HEK293T (cell line): Measurements from ENCODE around the gene CHD3.

Source experiments
- BHLHE40 ChIP-seq: fragments of 450-650 bp; IDR thresholded peaks from 2 replicates; pipeline ENCODE4 v1.6.1; 2016; ENCODE audit warnings: mild to moderate bottlenecking, moderate library complexity, borderline replicate concordance
- ELF4 ChIP-seq: fragments of 450-650 bp; IDR thresholded peaks from 2 replicates; pipeline ENCODE4 v1.6.1; 2017; ENCODE audit warnings: antibody characterized with exemption
- FOXA1 ChIP-seq: fragments of 450-650 bp; IDR thresholded peaks from 2 replicates; pipeline ENCODE4 v1.6.1; 2016; ENCODE audit warnings: mild to moderate bottlenecking
- FOXK2 ChIP-seq: fragments of 450-650 bp; IDR thresholded peaks from 2 replicates; pipeline ENCODE4 v1.6.1; 2016; ENCODE audit warnings: mild to moderate bottlenecking
- FOXM1 ChIP-seq: fragments of 450-650 bp; IDR thresholded peaks from 2 replicates; pipeline ENCODE4 v1.6.1; 2017; ENCODE audit warnings: mild to moderate bottlenecking, borderline replicate concordance
- HDGF ChIP-seq: fragments of 450-650 bp; IDR thresholded peaks from 2 replicates; pipeline ENCODE4 v1.6.1; 2017; ENCODE audit warnings: antibody characterized with exemption, borderline replicate concordance
- L3MBTL2 ChIP-seq: fragments of 450-650 bp; conservative IDR thresholded peaks from 2 replicates; pipeline ENCODE4 v1.6.1; 2016; ENCODE audit warnings: mild to moderate bottlenecking
- LEF1 ChIP-seq: fragments of 450-650 bp; IDR thresholded peaks from 2 replicates; pipeline ENCODE4 v1.6.1; 2017; ENCODE audit warnings: mild to moderate bottlenecking, borderline replicate concordance
- NFRKB ChIP-seq: fragments of 450-650 bp; IDR thresholded peaks from 2 replicates; pipeline ENCODE4 v1.6.1; 2016; ENCODE audit warnings: mild to moderate bottlenecking, moderate library complexity
- SP1 ChIP-seq: fragments of 450-650 bp; IDR thresholded peaks from 2 replicates; pipeline ENCODE4 v1.6.1; 2017
- SUZ12 ChIP-seq: fragments of 450-650 bp; IDR thresholded peaks from 2 replicates; pipeline ENCODE4 v1.6.1; 2016; ENCODE audit warnings: mild to moderate bottlenecking
- TARDBP ChIP-seq: fragments of 450-650 bp; IDR thresholded peaks from 2 replicates; pipeline ENCODE4 v1.6.1; 2016
- ZNF384 ChIP-seq: fragments of 450-650 bp; IDR thresholded peaks from 2 replicates; pipeline ENCODE4 v1.6.1; 2016
- TF ChIP-seq, protein P1 (sequence below): fragments of 450-650 bp; IDR thresholded peaks from 2 replicates; pipeline ENCODE4 v1.6.1; 2016

DNA sequence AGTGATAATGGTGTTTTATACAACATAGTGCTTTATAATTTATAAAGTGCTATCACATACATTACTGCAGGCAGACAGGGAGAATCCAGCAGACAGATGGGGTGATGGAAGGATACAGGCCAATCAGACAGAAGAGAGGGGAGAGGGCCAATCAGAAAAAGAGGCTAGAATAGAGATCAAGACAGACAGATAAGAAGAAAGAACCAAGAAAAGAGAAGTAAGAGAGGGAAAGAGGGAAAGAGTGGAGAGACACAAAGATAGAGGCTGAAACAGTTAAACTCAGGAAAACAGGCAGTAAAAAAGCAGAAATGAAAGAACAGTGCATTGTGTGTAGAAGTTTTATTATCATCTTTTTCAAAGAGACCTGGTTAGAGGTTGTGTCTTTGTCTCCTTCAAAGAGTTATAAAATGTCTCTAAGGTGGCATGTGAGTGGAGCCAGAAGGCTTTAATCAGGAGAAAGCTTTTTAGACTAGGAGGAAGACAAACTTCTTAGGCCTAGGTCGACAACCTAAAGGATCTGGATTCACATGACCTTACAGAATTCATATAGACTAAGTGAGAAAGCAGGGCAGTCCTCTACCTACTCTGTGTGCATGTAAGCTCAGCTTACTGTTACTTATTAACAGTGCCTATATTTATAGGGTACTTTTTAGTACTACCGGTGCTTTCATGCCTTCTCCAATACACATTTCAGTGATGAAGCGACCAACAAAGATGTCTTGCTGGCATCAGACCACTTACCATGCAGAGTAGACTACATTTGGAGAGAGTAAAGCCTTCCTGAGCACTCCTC is 8.3 kb upstream of the CHD3 start:
- TF ChIP-seq FOXA1: no peak
- TF ChIP-seq ELF4: no peak
- no peak for TF ChIP-seq TARDBP
- TF ChIP-seq L3MBTL2: no peak
- TF ChIP-seq HDGF: no peak
- TF ChIP-seq LEF1: no peak
- TF ChIP-seq SUZ12: no peak
- no peak for TF ChIP-seq FOXM1
- TF ChIP-seq FOXK2: no peak
- TF ChIP-seq SP1: no peak
- TF ChIP-seq, protein P1, sequence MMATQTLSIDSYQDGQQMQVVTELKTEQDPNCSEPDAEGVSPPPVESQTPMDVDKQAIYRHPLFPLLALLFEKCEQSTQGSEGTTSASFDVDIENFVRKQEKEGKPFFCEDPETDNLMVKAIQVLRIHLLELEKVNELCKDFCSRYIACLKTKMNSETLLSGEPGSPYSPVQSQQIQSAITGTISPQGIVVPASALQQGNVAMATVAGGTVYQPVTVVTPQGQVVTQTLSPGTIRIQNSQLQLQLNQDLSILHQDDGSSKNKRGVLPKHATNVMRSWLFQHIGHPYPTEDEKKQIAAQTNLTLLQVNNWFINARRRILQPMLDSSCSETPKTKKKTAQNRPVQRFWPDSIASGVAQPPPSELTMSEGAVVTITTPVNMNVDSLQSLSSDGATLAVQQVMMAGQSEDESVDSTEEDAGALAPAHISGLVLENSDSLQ: no peak
- no peak for TF ChIP-seq ZNF384
- TF ChIP-seq BHLHE40: no peak
- TF ChIP-seq NFRKB: no peak
